ENCODE measurements around the gene SLC25A26.

SLC25A26 gene

DNA sequence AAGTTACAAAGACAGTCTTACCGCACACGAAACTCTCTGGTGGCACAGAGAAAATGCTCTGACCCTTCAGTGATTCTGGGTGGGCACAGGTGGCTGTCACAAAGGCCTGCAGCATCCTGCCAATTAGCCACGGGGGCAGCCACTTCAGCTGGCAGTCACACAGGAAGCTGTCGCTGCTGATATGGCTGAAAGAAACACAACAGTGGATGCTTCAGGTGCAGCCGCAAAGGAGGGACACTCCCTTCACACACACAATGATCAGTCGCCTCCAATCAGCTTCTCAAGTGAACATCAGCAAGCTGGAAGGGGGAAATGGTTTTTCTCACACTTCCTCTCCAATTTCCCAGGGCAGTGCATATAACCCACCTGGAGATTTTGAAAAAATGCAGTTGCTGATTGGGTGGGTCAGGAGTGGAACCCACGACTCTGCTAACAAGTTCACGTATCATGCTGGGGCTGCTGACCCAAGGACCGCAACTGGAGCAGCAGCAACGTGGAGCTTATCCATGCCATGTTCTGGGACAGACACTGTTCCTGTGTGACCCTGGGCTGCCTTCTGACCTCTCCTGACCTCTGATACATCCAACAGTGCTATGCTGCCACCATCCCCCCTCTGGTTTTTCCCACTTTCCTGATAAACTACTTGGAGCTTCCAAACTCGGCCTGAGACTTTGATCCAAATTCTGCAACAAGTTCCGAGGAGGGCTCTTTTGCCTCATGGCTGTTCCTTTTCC is 173.4 kb downstream of the SLC25A26 start:
- DNase-seq (ENCODE audit: low read depth in 2 of 2, low spot score in 1 of 2) = peak in 1 of 2 donors; percentile 4

DNA sequence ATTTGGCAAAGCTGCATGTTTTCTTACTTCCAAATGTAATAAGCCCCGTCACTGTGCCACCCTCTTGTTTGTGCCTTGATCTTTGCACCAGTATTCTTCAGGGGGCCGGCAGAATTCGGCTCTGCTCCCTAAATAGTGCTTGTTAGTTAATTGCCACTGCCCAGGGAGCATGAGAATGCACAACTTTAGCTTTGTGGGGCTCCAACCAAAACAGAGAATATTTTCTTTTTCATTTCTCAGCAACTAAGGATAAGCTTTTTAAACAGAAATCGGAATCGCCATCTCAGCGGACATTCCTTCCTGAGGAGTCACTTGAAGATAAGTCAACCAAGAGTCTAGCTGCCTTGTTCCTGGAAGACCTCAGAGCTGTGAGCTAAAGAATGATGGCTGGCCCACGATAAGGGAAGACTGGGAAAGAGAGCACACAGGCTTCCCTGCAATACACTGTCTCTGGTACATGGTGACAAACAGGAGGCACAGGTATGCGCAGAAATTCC is 174.0 kb downstream of the SLC25A26 start:
- no peak for DNase-seq (ENCODE audit: low read depth in 2 of 2, low spot score in 1 of 2)

DNA sequence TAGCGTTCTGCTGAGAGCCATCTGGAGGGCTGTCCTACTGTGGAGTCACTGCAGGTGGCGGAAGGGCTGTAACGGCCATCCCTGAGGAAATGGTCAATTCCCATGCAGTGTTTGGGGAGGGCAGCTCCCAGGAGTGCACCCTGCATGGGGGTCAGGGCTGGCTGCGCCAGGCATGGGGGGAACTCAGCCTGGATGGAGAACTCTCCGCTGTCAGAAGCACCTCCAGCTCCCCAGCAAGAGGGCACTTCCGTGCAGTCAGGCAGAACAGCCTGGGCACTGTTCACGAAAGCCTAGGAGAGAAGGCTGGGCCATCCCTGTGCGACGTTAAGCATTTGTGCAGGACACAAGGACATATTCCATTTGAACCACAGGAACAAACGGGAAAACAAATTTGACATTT is 174.8 kb downstream of the SLC25A26 start:
- no peak for DNase-seq (ENCODE audit: low read depth in 2 of 2, low spot score in 1 of 2)

DNA sequence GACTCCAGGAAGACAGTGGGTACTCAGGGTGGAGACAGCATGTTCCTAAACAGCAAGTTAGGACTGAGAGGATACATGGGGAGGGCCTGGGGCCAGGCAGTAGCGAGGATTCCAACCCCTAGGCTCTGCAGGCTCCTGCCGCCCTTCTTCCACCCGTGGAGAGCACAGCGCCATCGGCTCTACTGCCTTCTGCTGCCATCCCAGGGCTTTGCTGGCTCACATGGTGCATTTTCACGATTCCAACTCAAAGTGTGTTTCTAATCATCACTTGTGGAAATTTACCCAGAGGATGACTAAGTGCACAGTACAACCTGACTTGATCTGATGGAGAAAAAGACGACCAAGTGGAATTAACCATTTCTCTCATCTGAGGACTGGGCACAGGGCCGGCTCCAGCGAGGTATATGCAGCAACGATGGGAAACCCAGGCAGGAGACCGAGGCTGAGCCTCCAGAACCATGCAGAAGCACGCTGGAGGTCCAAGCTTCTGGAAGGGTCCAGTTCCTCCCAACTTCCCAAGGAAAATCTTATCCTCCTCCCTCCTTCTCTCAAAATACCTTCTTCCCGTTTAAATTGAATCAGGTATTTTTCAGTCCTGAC is 175.5 kb downstream of the SLC25A26 start:
- DNase-seq (ENCODE audit: low read depth in 2 of 2, low spot score in 1 of 2) = no peak

DNA sequence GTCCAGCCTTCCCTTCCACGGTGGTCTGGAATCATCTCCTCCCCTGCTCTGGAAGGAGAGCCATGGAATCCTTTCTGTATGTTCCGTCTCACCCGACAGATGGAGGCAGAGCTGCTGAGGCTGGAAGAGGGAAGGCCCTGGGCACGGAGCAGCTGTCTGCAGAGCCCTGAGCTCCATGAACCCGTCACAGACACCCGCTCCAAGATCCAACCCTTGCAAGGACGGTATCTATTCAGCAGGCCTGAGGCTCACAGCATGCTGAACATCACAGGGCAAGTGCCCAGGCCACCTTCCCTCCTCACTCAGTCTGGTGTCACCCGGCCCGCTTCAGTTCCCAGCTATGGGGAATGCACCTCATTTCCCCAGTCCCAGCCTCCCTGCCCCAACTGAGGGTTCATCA is 176.1 kb downstream of the SLC25A26 start:
- no peak for DNase-seq (ENCODE audit: low read depth in 2 of 2, low spot score in 1 of 2)

DNA sequence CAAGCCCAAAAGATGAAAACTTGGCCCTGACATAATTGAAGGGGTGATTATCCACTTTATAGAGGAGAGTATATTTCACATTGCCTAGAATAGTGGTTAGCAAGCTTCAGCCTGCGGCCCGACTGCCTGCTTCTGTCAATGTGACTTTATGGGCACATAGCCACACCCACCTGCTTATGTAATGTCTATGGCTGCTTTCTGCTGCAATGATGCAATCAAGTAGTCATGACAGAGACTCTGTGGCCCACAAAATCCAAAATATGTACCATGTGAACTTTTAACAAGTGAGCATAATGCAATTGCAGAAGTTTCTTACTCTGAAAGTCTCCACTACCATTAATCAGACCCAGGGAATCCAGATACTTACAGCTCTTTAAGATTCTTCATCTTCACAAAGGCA is 176.9 kb downstream of the SLC25A26 start:
- no peak for DNase-seq (ENCODE audit: low read depth in 2 of 2, low spot score in 1 of 2)

DNA sequence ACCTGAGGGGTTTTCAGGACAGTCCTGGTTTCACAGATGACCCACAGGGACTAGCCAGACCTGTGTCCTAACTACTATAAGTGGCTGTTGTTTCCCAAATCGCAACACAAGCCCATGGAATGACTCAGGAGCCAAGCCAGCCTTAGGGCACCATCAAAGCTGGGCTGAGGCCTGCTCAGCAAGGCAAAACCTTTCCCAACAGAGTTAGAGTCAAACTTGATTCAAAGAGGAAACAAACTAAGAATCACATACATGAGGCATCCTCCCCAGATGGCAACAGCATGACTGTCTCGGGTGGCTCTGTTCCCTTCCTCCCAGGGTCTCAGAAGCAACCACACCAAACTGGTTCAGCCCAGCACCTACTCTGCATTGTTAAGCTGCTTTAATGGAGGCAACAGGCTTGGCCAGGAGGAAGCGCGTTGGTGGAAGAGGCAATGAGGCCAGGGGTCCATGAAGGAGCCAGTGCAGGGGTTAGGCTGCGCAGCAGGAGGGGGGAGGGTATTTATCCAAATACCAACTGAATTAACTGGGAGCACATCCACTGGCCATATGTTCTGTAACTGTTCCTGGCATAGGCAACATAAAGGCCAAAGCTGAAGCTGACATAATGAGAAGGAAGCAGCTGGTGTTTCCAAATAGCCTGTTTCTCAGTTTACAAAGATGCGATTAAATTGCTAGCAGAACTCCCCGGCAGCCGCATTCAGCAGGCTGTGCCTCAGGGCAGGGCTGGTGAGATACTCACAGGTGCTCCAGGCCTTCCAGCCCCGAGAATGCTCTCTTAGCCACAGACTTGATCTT is 177.6 kb downstream of the SLC25A26 start:
- DNase-seq (ENCODE audit: low read depth in 2 of 2, low spot score in 1 of 2) = no peak

DNA sequence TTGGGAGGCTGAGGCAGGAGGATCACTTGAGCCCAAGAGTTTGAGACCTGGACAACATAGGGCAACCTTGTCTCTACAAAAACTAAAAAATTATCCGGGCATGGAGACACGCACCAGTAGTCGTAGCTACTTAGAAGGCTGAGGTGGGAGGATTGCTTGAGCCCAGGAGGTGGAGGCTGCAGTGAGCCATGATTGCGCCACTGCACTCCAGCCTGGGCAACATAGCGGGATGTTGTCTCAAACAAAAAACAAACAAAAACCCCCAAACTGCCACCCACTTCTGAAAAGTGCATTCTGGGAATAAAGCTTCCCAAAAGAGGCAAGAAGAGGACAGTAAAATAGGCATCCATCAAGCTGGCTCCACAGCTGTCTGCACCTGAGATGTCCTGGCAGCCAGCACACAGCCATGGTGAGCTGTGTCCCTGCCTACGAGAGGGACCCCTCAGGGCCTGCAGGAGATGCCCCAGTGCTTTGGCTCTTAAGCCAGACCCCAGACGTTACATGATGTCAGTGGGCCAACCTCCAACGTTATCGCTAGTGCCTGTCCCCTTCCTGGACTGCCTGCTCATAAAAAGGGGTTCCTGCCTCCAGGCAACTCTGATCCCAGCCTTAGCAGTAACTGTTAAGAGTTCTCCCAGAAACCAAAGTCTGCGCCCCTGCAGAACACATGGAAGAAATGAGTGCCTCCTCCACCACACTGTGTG is 178.9 kb downstream of the SLC25A26 start:
- DNase-seq (ENCODE audit: low read depth in 2 of 2, low spot score in 1 of 2) = no peak

DNA sequence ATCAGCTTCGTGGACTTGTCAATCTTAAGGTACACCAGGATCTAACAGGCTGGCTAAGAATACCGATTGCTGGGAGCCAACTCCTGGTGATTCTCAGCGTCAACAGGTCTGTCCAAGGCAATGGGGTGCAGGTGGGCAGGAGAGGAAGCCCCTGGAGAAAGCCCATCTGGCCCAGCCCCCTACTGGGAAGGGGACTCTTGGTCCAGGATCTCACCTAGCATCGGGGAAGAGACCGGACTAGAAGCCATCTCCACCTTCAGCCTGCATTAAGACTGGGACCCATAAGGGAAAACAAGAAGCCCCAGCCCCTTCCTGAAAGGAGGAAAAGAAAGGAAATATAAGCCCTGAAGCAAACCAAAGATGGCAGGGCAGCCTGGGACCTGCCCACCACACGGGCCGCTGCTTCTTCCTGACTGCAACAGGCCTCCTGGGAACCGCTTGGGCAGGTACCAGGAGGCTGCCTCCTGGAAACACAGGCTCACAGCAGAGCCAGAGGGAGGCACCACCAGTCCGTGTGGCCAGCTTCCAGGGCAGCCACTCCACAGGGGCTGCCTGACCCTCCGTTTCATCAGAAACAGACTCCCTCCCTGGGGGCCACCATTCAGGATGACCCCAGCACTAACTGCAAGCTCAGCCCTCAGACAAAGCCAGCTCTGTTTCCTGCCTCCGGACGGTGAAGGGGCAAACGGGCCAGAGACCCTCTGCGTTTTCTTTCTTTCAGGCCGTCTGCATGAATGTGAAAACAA is 179.8 kb downstream of the SLC25A26 start:
- DNase-seq (ENCODE audit: low read depth in 2 of 2, low spot score in 1 of 2) = no peak

DNA sequence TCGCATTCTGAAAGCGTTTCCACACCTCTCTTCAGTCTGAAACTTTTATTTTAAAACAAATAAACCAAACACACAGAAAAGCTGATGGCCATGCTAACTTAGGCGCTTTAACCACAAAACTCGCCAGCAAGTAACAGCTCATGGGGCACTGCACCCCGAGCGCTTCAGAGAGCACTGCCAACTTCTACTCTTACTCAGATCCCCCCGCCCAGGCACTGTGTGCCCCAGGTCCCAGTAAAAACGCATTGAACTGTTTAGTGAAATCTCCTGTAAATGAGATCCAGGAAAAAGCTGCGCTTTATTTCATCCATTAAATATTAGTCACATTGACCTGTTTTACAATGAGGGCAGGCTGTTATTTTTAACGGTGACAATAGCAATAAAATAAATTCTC is 180.4 kb downstream of the SLC25A26 start:
- no peak for DNase-seq (ENCODE audit: low read depth in 2 of 2, low spot score in 1 of 2)

DNA sequence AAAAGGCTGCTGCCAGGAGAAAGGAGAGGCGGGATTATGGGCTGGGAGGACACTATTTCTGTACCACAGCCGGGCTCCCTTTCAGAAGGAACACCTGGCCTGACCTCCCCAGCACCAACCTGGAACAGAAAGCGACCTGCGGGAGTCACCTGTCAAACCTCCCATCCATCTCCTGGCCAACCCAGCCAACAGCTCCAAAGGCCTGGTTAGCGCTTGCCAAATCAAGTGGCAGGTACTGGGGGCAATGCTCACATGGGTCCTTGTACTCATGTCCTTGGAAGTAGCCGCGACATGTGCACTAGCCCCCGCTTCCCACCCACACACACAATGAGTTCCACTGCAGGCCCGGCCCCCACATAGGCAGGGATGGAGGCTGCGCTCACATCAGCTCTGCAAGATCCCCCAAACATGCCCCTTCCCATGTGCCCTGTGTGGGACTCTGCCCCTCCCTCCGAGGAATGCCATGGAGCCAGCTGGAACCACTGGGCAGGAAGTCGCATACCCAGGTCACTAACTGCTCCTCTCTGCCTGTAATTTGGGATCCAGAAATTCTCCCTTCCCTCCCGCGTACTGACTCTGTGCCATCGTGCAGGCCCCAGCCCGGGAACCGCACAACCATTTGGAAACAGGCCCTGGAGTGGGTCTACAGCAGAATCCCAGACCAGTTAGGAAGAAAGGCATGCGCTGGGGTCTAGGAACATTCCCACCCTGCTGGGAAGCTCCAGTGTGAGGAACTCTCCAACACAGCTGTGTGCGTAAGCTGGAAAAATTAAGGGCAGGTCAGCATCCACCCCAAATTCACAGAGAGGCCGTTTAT is 181.1 kb downstream of the SLC25A26 start:
- no peak for DNase-seq (ENCODE audit: low read depth in 2 of 2, low spot score in 1 of 2)

DNA sequence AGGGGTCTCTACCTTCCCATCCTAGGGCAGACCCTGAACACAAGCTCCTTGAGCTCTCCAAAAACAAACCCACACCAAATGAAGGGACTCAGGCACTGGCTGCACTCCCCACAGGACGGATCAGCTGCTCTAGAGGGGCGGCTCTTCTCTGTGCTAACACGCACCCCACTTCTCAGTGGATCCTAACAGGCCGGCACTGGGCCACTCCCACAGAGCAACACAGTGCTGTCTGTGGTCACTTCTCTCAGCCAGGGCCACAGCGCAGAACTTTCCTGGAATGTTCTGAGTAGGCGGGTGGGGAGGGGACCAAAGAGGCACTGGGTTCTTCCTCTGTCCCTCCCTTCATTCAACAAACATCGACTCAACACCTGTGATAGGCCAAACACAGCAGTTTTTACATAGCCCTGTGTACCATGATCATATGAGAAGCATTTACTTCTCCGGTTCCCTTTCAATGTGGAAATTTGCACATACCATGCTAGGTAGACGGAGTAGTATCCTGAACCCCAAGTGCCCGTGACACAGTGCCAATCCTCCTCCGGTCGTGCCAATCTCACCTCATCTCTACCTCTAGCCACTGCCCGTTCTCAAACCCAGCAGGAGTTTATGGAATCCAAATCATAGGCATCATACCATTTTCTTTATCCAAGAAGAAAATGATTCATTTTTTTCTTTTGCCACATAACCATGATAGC is 181.9 kb downstream of the SLC25A26 start:
- DNase-seq (ENCODE audit: low read depth in 2 of 2, low spot score in 1 of 2) = no peak

DNA sequence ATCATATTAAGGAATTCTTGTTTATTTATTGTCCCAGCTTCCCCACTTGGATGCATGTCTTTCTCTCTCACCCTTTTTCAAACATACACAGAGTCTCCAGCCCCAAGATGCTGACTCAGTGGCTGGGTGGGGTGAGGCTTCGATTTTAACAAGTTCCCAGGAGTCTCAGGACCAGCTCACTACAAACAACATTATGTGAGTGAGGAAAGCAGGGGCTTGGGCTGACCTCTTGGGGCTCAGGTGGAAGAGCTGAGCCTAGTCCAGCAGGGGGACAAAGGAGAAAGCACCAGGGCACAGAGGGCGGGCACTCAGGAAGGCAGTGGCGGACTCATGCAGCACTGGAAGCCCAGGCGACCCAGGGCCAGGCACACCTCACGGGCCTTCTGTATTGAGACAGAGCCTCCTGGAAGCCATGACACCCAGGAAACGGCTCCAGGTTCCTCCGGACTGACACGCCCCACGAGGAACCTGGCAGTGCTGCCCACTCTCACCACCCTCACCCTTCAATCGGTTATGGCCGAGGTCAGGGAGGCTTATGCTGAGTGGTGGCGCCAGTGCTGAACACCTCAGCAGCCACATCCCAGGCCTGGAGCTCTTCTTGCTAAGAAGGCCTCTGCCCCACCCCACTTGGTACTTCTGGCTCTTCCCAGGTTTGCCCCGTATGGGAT is 182.7 kb downstream of the SLC25A26 start:
- no peak for DNase-seq (ENCODE audit: low read depth in 2 of 2, low spot score in 1 of 2)

DNA sequence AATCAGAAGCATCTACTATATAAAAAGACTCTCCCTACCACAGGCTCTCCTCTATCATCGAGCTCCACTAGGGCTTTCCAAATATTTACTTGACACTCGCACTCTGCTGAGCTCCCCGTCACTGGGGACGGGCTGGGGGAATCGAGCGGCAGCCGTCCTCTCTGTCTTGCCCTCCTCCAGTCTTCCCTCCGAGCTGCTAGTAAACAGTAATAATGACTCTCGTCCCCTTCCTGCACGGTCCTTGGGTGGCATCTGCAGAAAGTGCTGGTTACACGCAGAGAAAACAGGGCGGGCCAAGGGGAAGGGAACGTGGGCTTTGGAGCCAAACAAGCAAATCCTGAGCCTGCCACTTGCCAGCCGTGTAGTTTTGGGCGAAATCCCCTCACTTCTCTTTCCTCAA is 183.4 kb downstream of the SLC25A26 start:
- DNase-seq (ENCODE audit: low read depth in 2 of 2, low spot score in 1 of 2) = no peak

DNA sequence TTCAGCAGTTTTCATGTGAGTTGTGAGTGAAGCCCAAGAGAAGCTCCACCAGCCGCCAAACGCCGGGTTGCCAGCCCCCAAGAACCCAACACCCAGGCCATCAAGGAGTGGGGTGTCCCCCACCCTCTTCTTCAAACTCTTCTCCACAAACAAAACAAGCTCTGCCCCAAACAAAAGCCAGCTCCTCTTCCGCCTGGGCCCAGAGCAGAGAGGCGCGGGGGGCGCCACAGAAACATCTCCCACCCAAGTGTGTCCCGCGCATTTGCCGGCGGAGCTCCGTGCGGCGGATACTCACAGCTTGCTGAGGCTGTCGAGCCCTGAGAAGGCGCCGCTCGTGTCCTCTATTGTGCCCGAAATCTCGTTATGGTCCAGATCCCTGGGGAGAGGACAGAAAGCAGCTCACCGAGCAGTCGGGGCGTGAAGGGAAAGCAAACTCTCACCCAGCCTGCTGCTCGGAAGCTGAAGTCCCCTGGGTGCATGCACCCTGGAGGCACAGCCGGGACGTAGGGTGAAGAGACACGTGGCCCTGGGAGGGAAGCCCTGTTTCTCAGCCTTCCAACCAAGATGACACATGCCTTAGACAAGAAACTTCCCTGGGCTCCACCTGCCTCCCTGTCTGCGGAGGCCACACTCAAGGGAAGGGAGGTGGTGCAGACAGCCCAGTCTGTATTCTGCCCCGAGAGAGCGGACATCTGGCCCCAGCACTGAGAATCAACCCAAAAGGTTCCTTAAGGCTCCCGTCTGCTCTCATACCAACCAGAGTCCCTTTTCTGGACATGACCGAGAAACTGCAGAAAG is 184.3 kb downstream of the SLC25A26 start:
- no peak for DNase-seq (ENCODE audit: low read depth in 2 of 2, low spot score in 1 of 2)

DNA sequence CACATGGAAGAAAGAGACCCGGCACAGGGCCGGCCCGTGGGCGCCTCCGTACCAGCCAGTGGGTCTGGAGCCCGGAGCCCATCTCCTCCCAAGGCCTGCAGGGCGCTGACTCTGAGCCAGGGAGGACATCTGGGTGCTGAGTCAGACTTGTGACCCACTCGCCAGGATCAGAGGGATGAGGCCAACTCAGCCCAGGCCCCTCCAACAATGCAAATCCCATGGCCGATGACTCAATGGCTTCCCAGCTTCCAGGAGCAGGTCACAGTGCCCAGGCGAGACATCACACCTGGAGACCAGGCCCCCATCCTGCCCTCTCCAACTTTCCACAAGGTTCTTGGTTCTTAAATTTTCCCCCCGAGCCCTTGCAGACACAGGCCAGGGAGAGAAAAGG is 184.9 kb downstream of the SLC25A26 start:
- no peak for DNase-seq (ENCODE audit: low read depth in 2 of 2, low spot score in 1 of 2)

DNA sequence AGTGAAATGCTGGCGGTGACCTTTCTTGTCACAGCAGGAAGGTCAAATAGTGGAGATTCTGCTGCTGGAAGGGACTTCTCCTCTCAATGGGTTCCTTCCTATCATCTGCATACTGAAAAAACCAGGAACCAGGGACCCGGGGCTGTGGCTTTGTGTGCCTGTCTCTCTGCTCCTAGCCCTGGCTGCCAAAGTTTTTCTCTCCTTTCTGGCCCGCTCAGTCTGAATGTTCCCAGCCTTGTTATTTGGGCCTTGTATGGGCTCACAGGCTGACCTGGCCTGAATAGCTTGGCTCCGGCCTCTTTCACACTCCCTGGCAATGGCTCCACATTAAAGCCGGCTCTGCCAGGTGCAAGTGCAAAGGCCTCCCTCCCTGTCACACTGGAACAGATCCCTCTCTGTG is 185.4 kb downstream of the SLC25A26 start:
- DNase-seq (ENCODE audit: low read depth in 2 of 2, low spot score in 1 of 2) = no peak
